Esophagus muscularis mucosa (tissue), 4 donors: ENCODE data around the gene MAP3K1.

ENCODE experiments used
- CTCF ChIP-seq, 3 experiments: fragments of 200-600 bp in 2 of 3; fragments of 450-650 bp in 1 of 3; sonication (generic) in 2 of 3; IDR thresholded peaks; one replicate each; pipeline ENCODE4 v1.5.1; 2017 to 2019; ENCODE audit warnings: antibody characterized with exemption in 3 of 3, mild to moderate bottlenecking in 2 of 3, moderate library complexity in 1 of 3
- EP300 ChIP-seq: sonication (generic); formaldehyde crosslinking; IDR thresholded peaks from one replicate; pipeline ENCODE4 v1.6.1; 2017; ENCODE audit warnings: antibody characterized with exemption
- POLR2A ChIP-seq: fragments of 450-650 bp; IDR thresholded peaks from one replicate; pipeline ENCODE4 v1.6.1; 2017; ENCODE audit warnings: antibody characterized with exemption, moderate library complexity, mild to moderate bottlenecking, low read depth

DNA sequence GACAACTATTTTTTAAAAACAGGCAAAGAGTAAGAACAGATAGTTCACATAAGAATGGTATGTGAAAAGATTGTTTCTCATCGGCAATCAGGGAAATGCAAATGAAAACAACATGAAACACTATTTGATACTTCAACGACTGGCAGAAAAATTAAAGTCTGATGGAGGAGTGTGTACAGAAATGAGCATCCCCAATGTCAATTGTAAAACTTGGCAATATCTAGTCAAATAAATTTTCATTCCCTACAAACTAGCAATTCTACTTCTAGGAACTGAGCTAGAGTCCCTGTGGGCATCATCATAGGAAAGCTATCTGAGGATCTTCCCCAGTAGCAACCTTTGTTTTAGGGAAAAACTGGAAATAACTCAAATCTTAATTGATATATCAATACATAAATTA is 29.0 kb upstream of the MAP3K1 start:
- TF ChIP-seq CTCF (IDR thresholded peaks at IDR 0.05) (no peak), EP300 (no peak), POLR2A (no peak)
